ENCODE results near the gene MERTK.
"Not testable (repeated sequence)": the region's sequence is repeated elsewhere in the genome, so short reads cannot be mapped to it uniquely, and the experiment has no call there.

Gene MERTK

GRCh38 chr2:111896576-111896975 is 1.8 kb upstream of the MERTK start:
- no peak for TF ChIP-seq CTCF (IDR thresholded peaks at IDR 0.05; ENCODE audit: low read depth, low read length)
- DNase-seq (ENCODE audit: extremely low read depth, low read depth) = no peak

GRCh38 chr2:111897630-111897923 is 830 bp upstream of the MERTK start:
- no peak for DNase-seq (ENCODE audit: extremely low read depth, low read depth)
- TF ChIP-seq CTCF (IDR thresholded peaks at IDR 0.05; ENCODE audit: low read depth, low read length) = no peak

GRCh38 chr2:111898703-111899514 is 502 bp downstream of the MERTK start:
- no peak for TF ChIP-seq CTCF (IDR thresholded peaks at IDR 0.05; ENCODE audit: low read depth, low read length)
- no peak for DNase-seq (ENCODE audit: extremely low read depth, low read depth)

- peak; percentile 37 for TF ChIP-seq CTCF (IDR thresholded peaks at IDR 0.05; ENCODE audit: low read depth, low read length)
- DNase-seq (ENCODE audit: extremely low read depth, low read depth) = no peak
Observed at GRCh38 chr2:111900859-111901258, 2.5 kb downstream of the MERTK start.

- TF ChIP-seq CTCF (IDR thresholded peaks at IDR 0.05; ENCODE audit: low read depth, low read length) = no peak
- no peak for DNase-seq (ENCODE audit: extremely low read depth, low read depth)
Observed at GRCh38 chr2:111903516-111903915, 5.1 kb downstream of the MERTK start.

- TF ChIP-seq CTCF (IDR thresholded peaks at IDR 0.05; ENCODE audit: low read depth, low read length) = no peak
- DNase-seq (ENCODE audit: extremely low read depth, low read depth) = no peak
Observed at GRCh38 chr2:111903930-111904439, 5.6 kb downstream of the MERTK start.

- no peak for TF ChIP-seq CTCF (IDR thresholded peaks at IDR 0.05; ENCODE audit: low read depth, low read length)
- DNase-seq (ENCODE audit: extremely low read depth, low read depth) = no peak
Observed at GRCh38 chr2:111904726-111905474, 6.5 kb downstream of the MERTK start.

- DNase-seq (ENCODE audit: extremely low read depth, low read depth) = not testable (repeated sequence)
Observed at GRCh38 chr2:111905475-111905869, 7.1 kb downstream of the MERTK start.

Data from AG09319 (cell line).